Left lung (tissue), 10 donors: Measurements from ENCODE around the gene TAS2R19. TPM values are rescaled to one million over a fixed set of nuclear protein-coding genes. Genes with fewer than 3 reads are reported as not detected.
"Not testable (repeated sequence)": the region's sequence is repeated elsewhere in the genome, so short reads cannot be mapped to it uniquely, and the experiment has no call there.

Experiments
- ATAC-seq: fragments of 200-7000 bp; cut with Tn5 transposase; one replicate; pipeline ENCODE4 v1.9.1; 2020; ENCODE audit warnings: moderate library complexity
- DNase-seq, 4 donors: peaks; one replicate each; pipeline ENCODE4 v3.0.0-alpha.2; 2013 to 2020
- H3K27ac ChIP-seq, 2 donors: fragments of 200-600 bp; sonication (generic) in 1 of 2; one replicate each; pipeline versions ENCODE4 v1.5.0 to v1.8.0; 2020 to 2021
- H3K27me3 ChIP-seq, 2 donors: fragments of 200-600 bp; sonication (generic) in 1 of 2; one replicate each; pipeline versions ENCODE4 v1.5.0 to v1.8.0; 2020 to 2021
- H3K36me3 ChIP-seq, 2 donors: fragments of 200-600 bp; sonication (generic) in 1 of 2; one replicate each; pipeline versions ENCODE4 v1.5.0 to v1.8.0; 2020 to 2021
- H3K4me1 ChIP-seq, 2 donors: fragments of 200-600 bp; one replicate each; pipeline ENCODE4 v1.8.0; 2021
- H3K4me3 ChIP-seq, 2 donors: fragments of 200-600 bp; sonication (generic) in 1 of 2; one replicate each; pipeline versions ENCODE4 v1.5.0 to v1.8.0; 2020 to 2021; ENCODE audit warnings: mild to moderate bottlenecking in 1 of 2
- H3K9me3 ChIP-seq, 2 donors: fragments of 200-600 bp; sonication (generic) in 1 of 2; one replicate each; pipeline versions ENCODE4 v1.5.0 to v1.8.0; 2020 to 2021
- intact Hi-C, 2 donors: fragments of 100-400 bp; cut with DNase I; formaldehyde crosslinking; loops; one replicate each; pipeline versions ENCODE4 v1.11.2 to v1.14.2; 2022
- polyA plus RNA-seq, 6 donors: library from polyadenylated mRNA; unstranded; fragments of 120-200 nt; gene quantifications; one replicate each; pipeline ENCODE4 v1.2.1, GENCODE V29; 2013; ENCODE audit not compliant: insufficient read length in 6 of 6
- total RNA-seq, 2 donors: library from RNA; stranded (reverse); fragmentation: NEBNext Ultra II Directional; extraction: Animal tissue kit (Norgen Biotek cat#: 25700); gene quantifications; one replicate each; pipeline ENCODE4 v1.2.1, GENCODE V29; 2021
- TF ChIP-seq, protein P1 (sequence below), 2 donors: fragments of 200-600 bp; sonication (generic) in 1 of 2; IDR thresholded peaks; one replicate each; pipeline versions ENCODE4 v1.5.0 to v1.8.0; 2021; ENCODE audit warnings: antibody characterized with exemption in 2 of 2
- donor health status: DM: no; HTN: yes; CAD: no.
- donor health status: DM: no; HTN: no; CAD: no.

Gene TAS2R19
- total and polyA plus RNA-seq, 8 donors: 1.5 to 3.3 (median 2.3) TPM

DNA sequence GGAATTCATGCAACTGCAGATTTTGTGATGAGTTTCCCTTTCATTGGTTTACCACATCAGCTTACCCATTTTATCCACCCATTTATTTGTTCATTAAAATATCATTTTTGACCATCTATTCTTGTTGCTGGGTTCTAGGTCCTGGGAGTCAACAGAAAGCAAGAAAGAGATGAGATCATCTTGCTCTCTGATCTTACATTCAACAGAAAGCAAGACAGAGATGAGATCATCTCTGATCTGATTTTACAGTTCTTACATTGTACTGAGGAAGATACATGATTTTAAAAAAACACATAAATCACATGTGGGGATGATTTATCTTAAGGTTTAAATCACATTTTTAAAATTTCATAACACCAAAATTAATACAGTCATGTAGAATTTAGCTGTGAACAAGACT, 37.4 kb upstream of the TAS2R19 start:
- intact Hi-C loops: no loop called here
- TF ChIP-seq, protein P1, sequence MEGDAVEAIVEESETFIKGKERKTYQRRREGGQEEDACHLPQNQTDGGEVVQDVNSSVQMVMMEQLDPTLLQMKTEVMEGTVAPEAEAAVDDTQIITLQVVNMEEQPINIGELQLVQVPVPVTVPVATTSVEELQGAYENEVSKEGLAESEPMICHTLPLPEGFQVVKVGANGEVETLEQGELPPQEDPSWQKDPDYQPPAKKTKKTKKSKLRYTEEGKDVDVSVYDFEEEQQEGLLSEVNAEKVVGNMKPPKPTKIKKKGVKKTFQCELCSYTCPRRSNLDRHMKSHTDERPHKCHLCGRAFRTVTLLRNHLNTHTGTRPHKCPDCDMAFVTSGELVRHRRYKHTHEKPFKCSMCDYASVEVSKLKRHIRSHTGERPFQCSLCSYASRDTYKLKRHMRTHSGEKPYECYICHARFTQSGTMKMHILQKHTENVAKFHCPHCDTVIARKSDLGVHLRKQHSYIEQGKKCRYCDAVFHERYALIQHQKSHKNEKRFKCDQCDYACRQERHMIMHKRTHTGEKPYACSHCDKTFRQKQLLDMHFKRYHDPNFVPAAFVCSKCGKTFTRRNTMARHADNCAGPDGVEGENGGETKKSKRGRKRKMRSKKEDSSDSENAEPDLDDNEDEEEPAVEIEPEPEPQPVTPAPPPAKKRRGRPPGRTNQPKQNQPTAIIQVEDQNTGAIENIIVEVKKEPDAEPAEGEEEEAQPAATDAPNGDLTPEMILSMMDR (IDR thresholded peaks at IDR 0.05): no peak

GRCh38 chr12:11059041-11059440, 36.6 kb upstream of the TAS2R19 start:
- ATAC-seq: no peak
- intact Hi-C loops: no loop called here
- no peaks in the 10 kb centered on the region for H3K9me3 ChIP-seq

More for the DNA sequence above, 37.4 kb upstream of the TAS2R19 start:
- no peak for ATAC-seq
- Histone ChIP-seq H3K27ac (no peak overlapping the region), H3K27me3 (no peaks in the 10 kb centered on the region), H3K4me1 (no peaks in the 10 kb centered on the region), H3K4me3 (no peak overlapping the region), H3K9me3 (no peaks in the 10 kb centered on the region), H3K36me3 (no peaks in the 10 kb centered on the region)
- no peak for DNase-seq

GRCh38 chr12:11055306-11055705, 32.9 kb upstream of the TAS2R19 start:
- DNase-seq (no peak), ATAC-seq (no peak)
- intact Hi-C loops: no loop called here
- Histone ChIP-seq H3K36me3 (no peaks in the 10 kb centered on the region), H3K27me3 (no peaks in the 10 kb centered on the region), H3K27ac (no peak overlapping the region), H3K9me3 (peaks cover 0 to 19% of the 10 kb centered on the region in 2 donors), H3K4me3 (no peak overlapping the region), H3K4me1 (no peaks in the 10 kb centered on the region)
- TF ChIP-seq, protein P1 (IDR thresholded peaks at IDR 0.05): no peak

More at GRCh38 chr12:11059041-11059440, 36.6 kb upstream of the TAS2R19 start:
- no peak for DNase-seq
- Histone ChIP-seq H3K27me3 (no peaks in the 10 kb centered on the region), H3K36me3 (no peaks in the 10 kb centered on the region), H3K4me3 (no peak overlapping the region), H3K27ac (no peak overlapping the region), H3K4me1 (no peaks in the 10 kb centered on the region)
- TF ChIP-seq, protein P1 (IDR thresholded peaks at IDR 0.05): no peak

- peaks cover 0 to 27% of the 10 kb centered on the region in 2 donors for H3K9me3 ChIP-seq
- intact Hi-C loops, ATAC-seq, H3K4me1 ChIP-seq, H3K27ac ChIP-seq, H3K4me3 ChIP-seq, DNase-seq, H3K27me3 ChIP-seq: not testable (repeated sequence)
- H3K36me3 ChIP-seq: peaks cover 0 to 11% of the 10 kb centered on the region in 2 donors
Observed at GRCh38 chr12:11049806-11050531, 27.5 kb upstream of the TAS2R19 start.

DNA sequence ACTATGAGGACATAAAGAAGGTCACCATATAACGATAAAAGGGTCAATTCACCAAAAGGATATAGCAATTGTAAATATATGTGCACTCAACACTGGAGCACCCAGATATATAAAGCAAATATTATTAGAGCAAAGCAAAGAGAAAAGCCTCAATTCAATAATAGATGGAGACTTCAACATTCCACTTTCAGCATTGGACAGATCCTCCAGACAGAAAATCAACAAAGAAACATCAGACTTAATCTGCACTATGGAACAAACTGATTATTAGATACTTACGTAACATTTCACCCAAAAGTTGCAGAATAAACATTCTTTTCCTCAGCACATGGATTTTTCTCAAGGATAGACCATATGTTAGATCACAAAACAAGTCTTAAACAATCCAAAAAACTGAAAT, 18.9 kb upstream of the TAS2R19 start:
- H3K36me3 ChIP-seq, H3K4me1 ChIP-seq, intact Hi-C loops, H3K4me3 ChIP-seq, H3K27ac ChIP-seq, DNase-seq, H3K27me3 ChIP-seq, H3K9me3 ChIP-seq, ATAC-seq: not testable (repeated sequence)

DNA sequence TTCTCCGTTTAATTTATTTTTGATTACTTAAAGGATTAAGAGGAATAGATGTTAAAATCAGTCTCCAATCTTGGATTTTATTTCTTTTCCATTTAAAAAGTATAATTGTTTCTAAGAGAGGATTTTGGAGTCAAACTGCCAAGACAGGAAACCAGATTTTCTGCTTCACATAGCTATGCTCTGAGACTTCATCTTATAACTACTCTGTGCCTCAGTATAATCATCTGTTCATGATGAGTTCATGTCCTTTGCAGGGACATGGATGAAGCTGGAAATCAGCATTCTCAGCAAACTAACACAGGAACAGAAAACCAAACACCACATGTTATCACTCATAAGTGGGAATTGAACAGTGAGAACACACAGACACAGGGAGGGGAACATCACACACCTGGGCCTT, 17.7 kb upstream of the TAS2R19 start:
- Histone ChIP-seq H3K9me3 (peaks cover 0 to 3% of the 10 kb centered on the region in 2 donors), H3K4me3 (no peak overlapping the region), H3K27me3 (no peaks in the 10 kb centered on the region), H3K27ac (no peak overlapping the region), H3K36me3 (no peaks in the 10 kb centered on the region), H3K4me1 (no peaks in the 10 kb centered on the region)
- intact Hi-C loops: no loop called here
- DNase-seq (no peak), ATAC-seq (no peak)
- TF ChIP-seq, protein P1 (IDR thresholded peaks at IDR 0.05): no peak
